Smooth muscle cell (in vitro differentiated cells): ENCODE data around the gene B4GALT3. TPM values are rescaled to one million over a fixed set of nuclear protein-coding genes. Genes with fewer than 3 reads are reported as not detected.

Source experiments
- microRNA-seq: library from miRNA; unstranded; fragments of <30 nt; microRNA quantifications from one replicate; pipeline ENCODE4, GENCODE V29; 2016; ENCODE audit warnings: borderline number of aligned reads
- polyA plus RNA-seq: library from polyadenylated mRNA; unstranded; fragments of >200 nt; fragmentation: Nextera tagmentation; extraction: Ambion mirVana; gene quantifications from 2 replicates; pipeline ENCODE4 v1.2.1, GENCODE V29; 2016
- small RNA-seq: library from RNA; depleted of rRNA; stranded (forward); fragments of <200 nt; gene quantifications from one replicate; pipeline ENCODE3, GENCODE V24; 2014
- total RNA-seq: library from RNA; depleted of rRNA; stranded (reverse); fragments of >200 nt; gene quantifications from 2 replicates; pipeline ENCODE4 v1.2.3, GENCODE V29; 2014

B4GALT3 gene
- total and polyA plus RNA-seq, 2 experiments from 2014 or later: 21.4 to 44.9 TPM

Small RNAs within 50 kb of the gene (microRNA-seq; reads per million reads assigned to microRNA genes)
- gene MIR5187: 4.1 reads per million

Small RNAs within 50 kb of the gene (small RNA-seq; reads per million reads assigned to genes)
- gene RF01225: not detected

Other genes starting within 250 kb of the B4GALT3 start
- not detected in 2 replicates for gene ITLN2, start 222.7 kb downstream of the B4GALT3 start, total RNA-seq
- not detected in 2 replicates for gene ITLN2, start 222.7 kb downstream of the B4GALT3 start, polyA plus RNA-seq
- gene F11R, start 156.4 kb downstream of the B4GALT3 start, total RNA-seq: 57.8 and 62.5 TPM in 2 replicates
- gene F11R, start 156.4 kb downstream of the B4GALT3 start, polyA plus RNA-seq: 26.4 and 35.6 TPM in 2 replicates
- gene TSTD1, start 138.5 kb downstream of the B4GALT3 start, total RNA-seq: 11.5 and 48.0 TPM in 2 replicates
- gene TSTD1, start 138.5 kb downstream of the B4GALT3 start, polyA plus RNA-seq: 26.0 and 63.2 TPM in 2 replicates
- gene USF1, start 131.5 kb downstream of the B4GALT3 start, total RNA-seq: 47.0 and 51.7 TPM in 2 replicates
- 18.2 and 20.0 TPM in 2 replicates for gene USF1, start 131.5 kb downstream of the B4GALT3 start, polyA plus RNA-seq
- 0.90 and 1.2 TPM in 2 replicates for gene ARHGAP30, start 107.6 kb downstream of the B4GALT3 start, total RNA-seq
- gene ARHGAP30, start 107.6 kb downstream of the B4GALT3 start, polyA plus RNA-seq: 0.13 and 1.1 TPM in 2 replicates
- 18.2 and 27.6 TPM in 2 replicates for gene NECTIN4, start 87.9 kb downstream of the B4GALT3 start, total RNA-seq
- 12.7 and 32.8 TPM in 2 replicates for gene NECTIN4, start 87.9 kb downstream of the B4GALT3 start, polyA plus RNA-seq
- 2.2 and 10.0 TPM in 2 replicates for gene KLHDC9, start 79.1 kb downstream of the B4GALT3 start, total RNA-seq
- 3.3 and 4.6 TPM in 2 replicates for gene KLHDC9, start 79.1 kb downstream of the B4GALT3 start, polyA plus RNA-seq
- 49.0 and 82.0 TPM in 2 replicates for gene PFDN2, start 59.5 kb downstream of the B4GALT3 start, total RNA-seq
- 139 and 150 TPM in 2 replicates for gene PFDN2, start 59.5 kb downstream of the B4GALT3 start, polyA plus RNA-seq
- gene NIT1, start 59.4 kb downstream of the B4GALT3 start, total RNA-seq: 33.6 and 37.2 TPM in 2 replicates
- 37.6 and 53.0 TPM in 2 replicates for gene NIT1, start 59.4 kb downstream of the B4GALT3 start, polyA plus RNA-seq
- gene DEDD, start 44.8 kb downstream of the B4GALT3 start, total RNA-seq: 36.3 and 36.9 TPM in 2 replicates
- 33.7 and 38.6 TPM in 2 replicates for gene DEDD, start 44.8 kb downstream of the B4GALT3 start, polyA plus RNA-seq
- 57.1 and 58.2 TPM in 2 replicates for gene UFC1, start 23.5 kb downstream of the B4GALT3 start, total RNA-seq
- gene UFC1, start 23.5 kb downstream of the B4GALT3 start, polyA plus RNA-seq: 81.5 and 94.5 TPM in 2 replicates
- 6.9 and 10.7 TPM in 2 replicates for gene USP21, start 18.0 kb downstream of the B4GALT3 start, total RNA-seq
- 25.4 and 30.8 TPM in 2 replicates for gene USP21, start 18.0 kb downstream of the B4GALT3 start, polyA plus RNA-seq
- gene PPOX, start 11.1 kb downstream of the B4GALT3 start, total RNA-seq: 14.2 and 16.5 TPM in 2 replicates
- 23.8 and 31.6 TPM in 2 replicates for gene PPOX, start 11.1 kb downstream of the B4GALT3 start, polyA plus RNA-seq
- 11.5 and 17.1 TPM in 2 replicates for gene ADAMTS4, start 21.5 kb upstream of the B4GALT3 start, total RNA-seq
- 17.7 and 28.3 TPM in 2 replicates for gene ADAMTS4, start 21.5 kb upstream of the B4GALT3 start, polyA plus RNA-seq
- gene NDUFS2, start 24.9 kb upstream of the B4GALT3 start, total RNA-seq: 54.3 and 58.1 TPM in 2 replicates
- 136 and 139 TPM in 2 replicates for gene NDUFS2, start 24.9 kb upstream of the B4GALT3 start, polyA plus RNA-seq
- not detected in 2 replicates for gene FCER1G, start 37.8 kb upstream of the B4GALT3 start, total RNA-seq
- 0.78 and 0.98 TPM in 2 replicates for gene FCER1G, start 37.8 kb upstream of the B4GALT3 start, polyA plus RNA-seq
- gene APOA2, start 46.1 kb upstream of the B4GALT3 start, total RNA-seq: not detected in 2 replicates
- 1.6 and 3.6 TPM in 2 replicates for gene APOA2, start 46.1 kb upstream of the B4GALT3 start, polyA plus RNA-seq
- gene TOMM40L, start 48.6 kb upstream of the B4GALT3 start, total RNA-seq: 3.3 and 8.6 TPM in 2 replicates
- gene TOMM40L, start 48.6 kb upstream of the B4GALT3 start, polyA plus RNA-seq: 8.3 and 9.0 TPM in 2 replicates
- not detected in 2 replicates for gene NR1I3, start 60.7 kb upstream of the B4GALT3 start, total RNA-seq
- gene NR1I3, start 60.7 kb upstream of the B4GALT3 start, polyA plus RNA-seq: 0.46 and 0.90 TPM in 2 replicates
- 0.09 and 0.13 TPM in 2 replicates for gene PCP4L1, start 81.2 kb upstream of the B4GALT3 start, total RNA-seq
- gene PCP4L1, start 81.2 kb upstream of the B4GALT3 start, polyA plus RNA-seq: 0.28 TPM in 1 of 2 replicates, not detected in the other
- not detected in 2 replicates for gene MPZ, start 132.5 kb upstream of the B4GALT3 start, total RNA-seq
- 0.22 TPM in 1 of 2 replicates, not detected in the other for gene MPZ, start 132.5 kb upstream of the B4GALT3 start, polyA plus RNA-seq
- 153 and 179 TPM in 2 replicates for gene SDHC, start 136.9 kb upstream of the B4GALT3 start, total RNA-seq
- gene SDHC, start 136.9 kb upstream of the B4GALT3 start, polyA plus RNA-seq: 333 and 342 TPM in 2 replicates
- gene CFAP126, start 190.4 kb upstream of the B4GALT3 start, total RNA-seq: not detected in 2 replicates
- not detected in 2 replicates for gene CFAP126, start 190.4 kb upstream of the B4GALT3 start, polyA plus RNA-seq